GM19099 (cell line): ENCODE data around the gene KLC1.
A peak's percentile ranks its signal among the peaks of the same experiment; 100 is the strongest.

Source experiments
- POLR2A ChIP-seq: IDR thresholded peaks from 3 replicates; pipeline ENCODE4 v1.6.1; 2011; ENCODE audit warnings: low read depth; ENCODE audit not compliant: insufficient read length; ENCODE audit errors: extremely low read depth

Gene KLC1

GRCh38 chr14:103669370-103669769 is 40.4 kb downstream of the KLC1 start:
- no peak for TF ChIP-seq POLR2A

DNA sequence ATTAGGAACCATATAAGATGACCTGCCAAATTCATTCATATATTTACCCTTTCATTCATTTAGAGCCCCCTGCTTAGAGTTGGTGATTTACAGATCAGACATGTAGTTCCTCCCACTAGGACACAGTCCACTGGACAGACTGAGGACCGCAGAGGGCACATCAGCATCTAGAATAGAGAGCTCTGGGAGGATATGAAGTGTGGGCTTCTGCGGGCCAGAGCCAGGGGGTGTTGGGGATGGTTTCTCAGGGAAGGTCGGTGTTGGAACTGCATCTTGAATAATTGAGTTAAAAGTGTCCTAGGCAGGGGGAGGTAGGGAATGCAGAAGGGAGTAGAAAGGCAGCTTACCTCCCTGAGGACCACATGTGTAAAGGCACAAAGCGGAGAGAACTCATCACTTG is 42.9 kb downstream of the KLC1 start:
- TF ChIP-seq POLR2A, result no peak

GRCh38 chr14:103675957-103676356 is 46.9 kb downstream of the KLC1 start:
- TF ChIP-seq POLR2A, result no peak

GRCh38 chr14:103676881-103677675 is 48.1 kb downstream of the KLC1 start:
- no peak for TF ChIP-seq POLR2A

GRCh38 chr14:103679351-103679750 is 50.3 kb downstream of the KLC1 start:
- no peak for TF ChIP-seq POLR2A

GRCh38 chr14:103680491-103681231 is 51.6 kb downstream of the KLC1 start:
- TF ChIP-seq POLR2A, result no peak

- no peak for TF ChIP-seq POLR2A
Measured at GRCh38 chr14:103683139-103683538, 54.1 kb downstream of the KLC1 start.

GRCh38 chr14:103684471-103684870 is 55.5 kb downstream of the KLC1 start:
- TF ChIP-seq POLR2A, result no peak

DNA sequence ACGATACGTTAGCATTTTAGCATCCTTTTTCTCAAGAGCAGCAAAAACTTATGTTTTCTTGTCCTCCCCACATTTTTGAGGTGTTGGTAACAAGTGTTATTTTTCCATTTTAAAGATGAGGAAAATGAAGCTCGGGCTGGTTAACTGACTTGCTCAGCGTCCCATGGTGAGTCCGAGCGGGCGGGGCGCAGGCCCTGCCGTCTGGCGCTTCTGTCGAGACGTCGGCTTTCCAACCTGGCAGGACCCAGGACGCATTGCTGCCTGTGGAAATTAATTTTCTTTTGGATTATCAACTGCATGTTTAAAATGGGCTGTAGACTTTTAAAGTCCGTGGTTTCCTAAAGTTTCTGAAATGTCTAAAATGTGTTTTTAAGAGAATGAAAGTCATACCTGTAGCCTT is 55.9 kb downstream of the KLC1 start:
- no peak for TF ChIP-seq POLR2A

GRCh38 chr14:103685276-103686211 is 56.5 kb downstream of the KLC1 start:
- no peak for TF ChIP-seq POLR2A

DNA sequence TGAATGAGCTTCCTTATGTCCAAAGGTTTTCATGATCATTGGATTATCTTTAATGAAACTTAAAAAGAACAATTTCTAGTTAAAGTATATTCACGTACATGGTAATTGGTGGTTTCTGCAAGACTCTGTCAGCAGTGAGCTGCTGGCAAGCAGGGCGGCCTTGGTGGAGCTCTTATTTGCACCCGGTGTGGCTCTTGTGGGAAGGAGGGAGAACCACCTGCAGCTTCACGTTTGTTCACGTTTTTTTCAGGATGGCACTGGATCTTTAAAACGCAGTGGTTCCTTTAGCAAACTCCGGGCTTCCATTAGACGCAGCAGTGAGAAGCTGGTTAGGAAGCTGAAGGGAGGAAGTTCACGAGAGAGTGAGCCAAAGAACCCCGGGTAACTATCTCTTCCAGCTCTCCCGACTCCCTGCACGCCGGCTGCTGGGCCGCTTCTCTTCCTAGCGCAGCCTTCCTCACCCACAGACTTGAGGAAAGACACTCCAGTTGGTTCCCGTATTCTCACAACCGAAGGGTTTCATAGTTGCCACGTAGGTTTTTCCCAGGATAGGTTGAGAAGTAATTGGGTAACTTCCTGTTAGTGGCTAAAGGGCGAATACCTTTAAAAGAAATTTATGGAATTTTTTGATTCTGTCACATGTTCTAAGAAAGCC is 57.9 kb downstream of the KLC1 start:
- no peak for TF ChIP-seq POLR2A

DNA sequence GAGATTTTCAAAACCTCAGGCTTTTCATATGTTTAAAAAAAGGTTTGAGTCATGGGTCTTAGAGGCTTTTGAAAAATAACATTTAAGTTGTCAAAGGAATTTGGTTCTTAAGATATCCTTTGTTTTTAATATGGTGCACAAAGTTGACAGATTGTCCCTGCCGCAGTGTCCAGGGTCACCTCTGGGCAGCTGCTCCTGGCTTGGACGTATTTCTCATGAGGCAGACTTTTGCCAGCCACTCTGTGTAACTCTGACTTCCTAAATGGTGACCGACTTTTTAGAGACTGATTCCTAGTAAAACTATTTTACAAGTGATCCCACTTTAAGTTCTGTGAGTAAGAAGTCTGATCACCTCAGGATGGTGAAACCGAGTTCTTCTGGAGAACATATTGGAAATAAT is 58.7 kb downstream of the KLC1 start:
- TF ChIP-seq POLR2A, result no peak

DNA sequence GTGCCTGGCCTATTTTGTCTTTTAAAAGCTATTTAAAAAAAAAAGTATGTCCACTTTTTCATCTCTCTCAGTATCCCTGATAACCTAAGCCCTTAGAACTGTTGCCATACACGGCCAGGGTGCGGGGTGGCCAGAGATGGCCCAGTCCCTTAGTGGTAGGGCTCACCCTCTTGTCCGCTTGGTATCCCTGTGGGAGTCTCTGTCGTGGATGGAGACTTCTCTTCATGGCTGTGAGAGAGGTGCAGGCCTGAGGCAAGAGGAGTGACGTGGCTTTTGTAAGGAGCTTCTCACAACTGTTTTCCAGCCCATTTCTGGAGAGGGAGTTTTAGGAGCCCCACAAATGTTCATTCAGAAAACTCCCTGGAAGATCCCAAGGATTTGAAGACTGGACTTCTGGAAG is 59.4 kb downstream of the KLC1 start:
- no peak for TF ChIP-seq POLR2A

- TF ChIP-seq POLR2A, result peak; percentile 38
Measured at GRCh38 chr14:103688906-103689902, 60.2 kb downstream of the KLC1 start.

GRCh38 chr14:103690332-103690731 is 61.3 kb downstream of the KLC1 start:
- TF ChIP-seq POLR2A, result no peak
